Measurements from ENCODE around the gene TMEM185B.
A peak's percentile ranks its signal among the peaks of the same experiment; 100 is the strongest.
"Not testable (repeated sequence)": the region's sequence is repeated elsewhere in the genome, so short reads cannot be mapped to it uniquely, and the experiment has no call there.

Gene TMEM185B

DNA sequence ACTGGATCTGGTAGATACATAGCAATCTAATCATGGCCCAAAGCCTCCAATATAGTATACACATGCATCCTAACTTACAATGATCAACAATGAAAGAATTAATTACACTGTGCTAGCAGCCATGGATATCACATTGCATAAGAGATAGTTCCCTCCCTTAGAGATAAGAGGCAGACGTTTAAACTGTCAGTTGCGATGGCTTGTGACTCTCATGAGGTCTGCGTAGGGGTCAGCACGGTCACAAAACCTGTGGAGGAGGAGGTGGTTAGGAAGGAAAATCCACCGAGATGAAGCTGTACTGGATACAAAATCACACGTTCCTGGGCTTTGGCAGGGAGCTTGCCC lies 28.7 kb upstream of the TMEM185B start:
- no peak for DNase-seq (ENCODE audit: low read depth)

GRCh38 chr2:120251078-120251477 lies 27.9 kb upstream of the TMEM185B start:
- DNase-seq (ENCODE audit: low read depth) = no peak

- DNase-seq (ENCODE audit: low read depth) = no peak
Observed at GRCh38 chr2:120250640-120251039, 27.4 kb upstream of the TMEM185B start.

DNA sequence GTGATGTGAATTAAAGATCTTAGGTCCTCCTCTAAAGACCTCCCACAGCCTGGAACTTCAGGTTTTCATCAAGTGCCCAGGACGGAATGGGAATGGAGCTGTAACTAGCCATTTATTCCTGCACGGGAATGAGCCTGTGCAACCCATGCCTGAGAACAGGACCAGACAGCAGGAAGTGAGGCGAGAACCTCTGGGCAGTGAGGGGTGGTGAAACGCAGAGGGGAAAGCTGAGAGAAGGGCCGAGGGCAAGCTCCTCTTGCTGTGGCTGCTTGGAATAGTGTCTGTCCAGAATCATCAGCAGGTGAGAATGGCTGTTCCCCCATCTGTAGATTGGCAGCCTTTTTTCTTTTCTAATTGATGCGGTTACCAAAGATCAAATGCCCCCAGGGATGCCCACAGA lies 24.7 kb upstream of the TMEM185B start:
- no peak for DNase-seq (ENCODE audit: low read depth)

DNA sequence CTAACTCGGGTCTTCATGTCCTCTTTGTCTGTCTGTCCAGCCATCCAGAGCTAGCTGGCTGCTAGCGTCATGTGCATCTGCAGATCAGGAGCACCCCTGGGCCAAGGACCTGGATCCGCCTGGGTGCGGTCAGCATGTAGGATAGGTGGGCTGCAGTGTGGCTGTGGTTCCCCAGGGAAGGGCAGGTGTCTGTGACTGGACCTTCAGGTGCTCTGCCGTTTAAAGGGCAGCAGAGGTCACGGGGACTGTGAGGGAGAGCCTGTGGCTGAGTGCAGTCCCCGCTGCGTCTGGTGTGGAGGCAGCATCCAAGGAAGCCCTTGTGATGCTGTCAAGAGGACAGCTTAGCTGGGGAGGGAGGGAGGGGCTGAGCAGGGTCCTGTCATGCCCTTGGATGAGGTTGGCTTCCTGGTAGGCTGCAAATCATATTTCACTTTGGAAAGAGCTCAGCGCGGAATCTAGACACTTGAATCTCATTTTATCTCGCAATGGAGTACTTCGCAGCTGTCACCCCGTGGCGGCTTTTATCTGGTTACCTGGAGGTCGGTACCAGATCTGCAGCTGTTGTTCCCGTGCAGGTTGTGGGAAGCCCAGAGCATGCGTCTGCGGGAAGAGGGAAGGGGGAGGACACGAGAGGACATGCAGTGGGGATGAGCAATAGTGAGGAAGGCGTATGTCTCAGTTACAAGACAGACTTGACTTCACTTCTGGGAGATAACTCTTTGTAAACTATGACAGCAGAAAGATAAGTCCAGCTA lies 23.5 kb upstream of the TMEM185B start:
- no peak for DNase-seq (ENCODE audit: low read depth)

GRCh38 chr2:120245520-120246332 lies 22.5 kb upstream of the TMEM185B start:
- DNase-seq (ENCODE audit: low read depth) = no peak

GRCh38 chr2:120244656-120245519 lies 21.7 kb upstream of the TMEM185B start:
- DNase-seq (ENCODE audit: low read depth) = no peak

GRCh38 chr2:120243875-120244553 lies 20.8 kb upstream of the TMEM185B start:
- DNase-seq (ENCODE audit: low read depth) = no peak

- no peak for DNase-seq (ENCODE audit: low read depth)
Observed at GRCh38 chr2:120243211-120243610, 20.0 kb upstream of the TMEM185B start.

DNA sequence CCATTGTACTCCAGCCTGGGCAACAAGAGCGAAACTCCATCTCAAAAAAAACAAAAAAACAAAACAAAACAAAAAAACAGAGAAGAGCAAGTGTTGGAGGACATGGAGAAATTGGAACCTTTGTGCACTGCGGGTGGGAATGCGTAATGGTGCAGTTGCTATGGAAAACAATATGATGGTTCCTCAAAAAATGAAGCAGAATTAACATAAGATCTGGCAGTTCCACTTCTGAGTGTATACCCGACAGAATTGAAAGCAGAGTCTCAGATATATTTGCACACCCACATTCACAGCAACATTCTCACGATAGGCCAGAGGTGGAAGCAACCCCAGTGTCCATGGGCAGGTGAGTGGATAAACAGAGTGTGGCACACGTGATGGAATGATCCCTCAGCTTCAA lies 18.5 kb upstream of the TMEM185B start:
- no peak for DNase-seq (ENCODE audit: low read depth)

DNA sequence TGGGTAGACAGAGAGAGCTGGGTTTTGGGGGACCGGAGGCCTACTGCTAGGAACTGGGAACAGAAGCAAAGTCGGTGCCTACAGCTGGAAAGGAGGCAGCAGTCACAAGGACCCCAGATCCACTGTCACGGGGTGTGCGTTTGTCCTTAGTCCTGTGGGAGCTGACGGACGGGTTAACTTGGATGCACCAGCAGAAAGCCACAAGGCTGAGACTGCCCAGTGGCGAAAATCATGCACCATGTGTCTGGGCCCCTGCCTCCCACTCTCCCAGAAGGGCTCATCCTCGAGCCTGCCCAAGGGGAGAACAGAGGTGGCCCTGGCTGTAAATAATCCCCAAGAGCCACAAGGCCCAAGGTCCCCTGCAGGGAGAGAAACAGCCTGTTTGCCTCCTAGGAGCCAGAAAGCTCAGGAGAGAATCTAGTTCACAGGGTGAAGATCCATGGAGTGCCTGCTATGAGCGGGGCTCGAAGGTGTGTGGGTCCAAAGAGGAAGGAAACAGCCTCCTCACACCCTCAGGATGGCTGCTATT lies 17.8 kb upstream of the TMEM185B start:
- no peak for DNase-seq (ENCODE audit: low read depth)

GRCh38 chr2:120239488-120240287 lies 16.5 kb upstream of the TMEM185B start:
- peak; percentile 67 for DNase-seq (ENCODE audit: low read depth)

- no peak for DNase-seq (ENCODE audit: low read depth)
Observed at GRCh38 chr2:120238728-120239487, 15.7 kb upstream of the TMEM185B start.

DNA sequence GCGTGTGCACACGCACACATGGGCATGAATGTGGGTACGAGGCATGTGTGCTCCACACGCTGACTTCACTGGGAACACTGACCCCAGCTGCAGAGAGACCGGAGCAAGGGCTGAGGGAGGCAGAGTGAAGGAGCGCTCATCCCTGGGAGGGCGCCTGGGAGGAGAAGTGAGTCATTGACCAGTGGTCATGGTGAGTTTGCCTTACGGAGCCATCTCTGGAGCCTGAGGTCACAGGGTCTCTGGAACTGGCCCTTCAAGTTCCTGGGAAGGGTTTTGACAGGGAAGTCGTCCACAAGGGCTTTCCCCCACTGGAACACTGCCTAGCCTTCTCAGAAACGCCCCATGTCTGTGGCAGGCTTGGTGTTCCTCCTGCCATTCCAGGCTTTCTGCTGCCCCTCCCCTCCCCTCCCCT lies 14.3 kb upstream of the TMEM185B start:
- DNase-seq (ENCODE audit: low read depth) = no peak

GRCh38 chr2:120236791-120237190 lies 13.6 kb upstream of the TMEM185B start:
- DNase-seq (ENCODE audit: low read depth) = no peak

GRCh38 chr2:120236316-120236715 lies 13.1 kb upstream of the TMEM185B start:
- DNase-seq (ENCODE audit: low read depth) = no peak

GRCh38 chr2:120235681-120236080 lies 12.5 kb upstream of the TMEM185B start:
- no peak for DNase-seq (ENCODE audit: low read depth)

DNA sequence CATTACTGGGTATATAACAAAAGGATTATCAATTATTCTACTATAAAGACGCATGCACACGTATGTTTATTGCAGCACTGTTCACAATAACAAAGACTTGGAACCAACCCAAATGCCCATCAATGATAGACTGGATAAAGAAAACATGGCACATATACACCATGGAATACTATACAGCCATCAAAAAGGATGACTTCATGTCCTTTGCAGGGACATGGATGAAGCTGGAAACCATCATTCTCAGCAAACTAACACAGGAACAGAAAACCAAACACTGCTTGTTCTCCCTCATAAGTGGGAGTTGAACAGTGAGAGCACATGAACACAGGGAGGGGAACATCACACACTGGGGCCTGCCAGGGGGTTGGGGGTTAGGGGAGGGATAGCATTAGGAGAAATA lies 12.0 kb upstream of the TMEM185B start:
- not testable (repeated sequence) for DNase-seq (ENCODE audit: low read depth)

DNA sequence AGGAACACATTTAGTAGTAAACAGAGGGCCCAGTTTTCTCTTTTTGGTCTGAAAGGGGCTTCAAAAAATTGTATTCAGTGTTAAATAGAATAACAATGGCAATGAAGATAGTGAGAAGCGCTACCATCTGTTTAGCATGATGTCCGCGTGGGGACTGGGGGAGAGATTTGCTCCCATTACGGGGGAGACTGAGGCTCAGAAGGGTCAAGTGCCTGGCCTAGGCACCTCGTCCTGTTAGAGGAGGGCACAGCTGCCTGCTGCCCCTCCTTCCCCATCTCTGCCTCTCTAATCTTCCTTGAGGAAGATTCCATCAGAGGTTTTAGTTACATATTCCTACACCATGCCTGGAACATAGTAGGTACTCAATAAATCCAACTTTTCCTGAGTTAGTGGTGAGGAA lies 10.1 kb upstream of the TMEM185B start:
- no peak for DNase-seq (ENCODE audit: low read depth)

DNA sequence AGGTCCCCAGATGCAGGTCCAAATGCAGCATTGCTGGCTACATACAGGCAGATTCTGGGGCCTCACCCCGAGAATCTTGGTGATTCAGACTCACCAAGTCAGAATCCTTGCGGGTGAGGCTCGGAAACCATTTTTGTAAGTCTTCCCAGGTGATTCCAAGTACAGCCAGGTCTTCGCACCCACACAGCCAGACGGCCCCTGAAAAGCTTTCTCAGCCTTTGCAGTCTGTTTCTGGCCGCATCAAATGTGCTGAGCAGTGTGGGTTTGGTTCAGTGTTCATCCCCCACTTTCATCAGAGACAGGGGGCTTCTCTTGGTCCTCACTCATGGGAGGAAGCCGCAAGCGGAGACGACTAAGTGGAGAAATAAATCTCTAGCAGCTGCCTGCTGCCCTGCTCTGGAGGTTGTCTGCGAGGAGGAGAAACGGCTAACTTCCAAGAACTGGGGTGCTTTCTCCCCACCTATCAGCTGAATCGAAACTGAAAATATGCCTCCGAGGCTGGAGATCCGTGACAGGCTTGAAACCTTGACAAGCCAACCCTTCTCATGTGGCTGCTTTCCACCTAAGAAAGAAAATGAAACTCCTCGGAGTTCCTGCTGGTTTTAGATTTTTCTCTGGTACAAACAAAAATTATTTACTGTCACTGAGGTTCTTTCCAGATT lies 8.9 kb upstream of the TMEM185B start:
- DNase-seq (ENCODE audit: low read depth) = no peak

Measured in non-pigmented ciliary epithelial cell (primary cell).